Measurements from ENCODE around the gene RNF166. TPM values are rescaled to one million over a fixed set of nuclear protein-coding genes. Genes with fewer than 3 reads are reported as not detected.

The RNF166 gene
- total and polyA plus RNA-seq, 5 experiments from 2014 or later, result 79.4 to 230 (median 104) TPM

GRCh38 chr16:88737298-88738150, 31.3 kb upstream of the RNF166 start:
- H3K27me3 Mint-ChIP-seq, result no peaks in the 10 kb centered on the region
- ATAC-seq (peak; percentile 93 to 98), DNase-seq (peak; percentile 56 to 90 (median 72))
- no peak overlapping the region for H3K4me3 Mint-ChIP-seq
- no peaks in the 10 kb centered on the region for H3K9me3 Mint-ChIP-seq
- peaks cover 0 to 2% (median 0%) of the 10 kb centered on the region in 3 donors for H3K36me3 Mint-ChIP-seq
- POLR2A ChIA-PET, result interaction anchor here (0.5 to 5.5 kb wide), 19 partner anchors 8 to 480 kb away, joined by 3 to 56 read pairs (median 5); partner anchors contain the start of genes APRT, GALNS, PIEZO1 and TRAPPC2L
- peaks cover 0 to 3% (median under 1%) of the 10 kb centered on the region in 4 donors for H3K4me1 Mint-ChIP-seq
- H3K27ac Mint-ChIP-seq, result no peak overlapping the region

- ATAC-seq, result no peak
- POLR2A ChIA-PET, result interaction anchor here (1.1 to 5.5 kb wide), 10 partner anchors 9 to 481 kb away, joined by 3 to 56 read pairs (median 6); partner anchors contain the start of genes APRT, PIEZO1 and ZNF778
- peaks cover 0 to 5% (median under 1%) of the 10 kb centered on the region in 4 donors for H3K4me1 Mint-ChIP-seq
- H3K27me3 Mint-ChIP-seq, result no peaks in the 10 kb centered on the region
- no peaks in the 10 kb centered on the region for H3K9me3 Mint-ChIP-seq
- H3K36me3 Mint-ChIP-seq, result peaks cover 0 to 2% (median 0%) of the 10 kb centered on the region in 3 donors
- no peak for DNase-seq
- no peak overlapping the region for H3K4me3 Mint-ChIP-seq
- H3K27ac Mint-ChIP-seq, result no peak overlapping the region
Observed at GRCh38 chr16:88736496-88736895, 30.3 kb upstream of the RNF166 start.

GRCh38 chr16:88736088-88736487, 29.9 kb upstream of the RNF166 start:
- DNase-seq (no peak), ATAC-seq (no peak)
- Mint-ChIP-seq H3K36me3 (peaks cover 0 to 6% (median 0%) of the 10 kb centered on the region in 3 donors), H3K27me3 (no peaks in the 10 kb centered on the region), H3K27ac (no peak overlapping the region), H3K4me1 (peaks cover 0 to 10% (median 3%) of the 10 kb centered on the region in 4 donors), H3K9me3 (no peaks in the 10 kb centered on the region), H3K4me3 (no peak overlapping the region)
- POLR2A ChIA-PET, result interaction anchor here (1.1 to 5.5 kb wide), 5 partner anchors 9 to 122 kb away, joined by 3 to 56 read pairs (median 11); partner anchors contain the start of gene PIEZO1

GRCh38 chr16:88735616-88736015, 29.4 kb upstream of the RNF166 start:
- Mint-ChIP-seq H3K9me3 (no peaks in the 10 kb centered on the region), H3K27me3 (no peaks in the 10 kb centered on the region), H3K27ac (no peak overlapping the region), H3K4me3 (no peak overlapping the region), H3K36me3 (peaks cover 0 to 8% (median 0%) of the 10 kb centered on the region in 3 donors), H3K4me1 (peaks cover 0 to 11% (median 3%) of the 10 kb centered on the region in 4 donors)
- DNase-seq (no peak), ATAC-seq (no peak)
- POLR2A ChIA-PET, result interaction anchor here (0.6 to 5.5 kb wide), 4 partner anchors 10 to 57 kb away, joined by 3 to 56 read pairs (median 3); partner anchors contain the start of gene PIEZO1

GRCh38 chr16:88735121-88735520, 28.9 kb upstream of the RNF166 start:
- Mint-ChIP-seq H3K27me3 (no peaks in the 10 kb centered on the region), H3K4me3 (no peak overlapping the region), H3K27ac (no peak overlapping the region), H3K36me3 (peaks cover 0 to 7% (median 0%) of the 10 kb centered on the region in 3 donors), H3K4me1 (peaks cover 0 to 11% (median 3%) of the 10 kb centered on the region in 4 donors), H3K9me3 (no peaks in the 10 kb centered on the region)
- ATAC-seq, result no peak
- no peak for DNase-seq
- POLR2A ChIA-PET, result interaction anchor here (0.6 to 5.5 kb wide), 4 partner anchors 29 to 58 kb away, joined by 3 to 56 read pairs (median 3); partner anchors contain the start of gene PIEZO1

GRCh38 chr16:88734361-88734728, 28.1 kb upstream of the RNF166 start:
- Mint-ChIP-seq H3K27ac (no peak overlapping the region), H3K4me3 (no peak overlapping the region), H3K9me3 (no peaks in the 10 kb centered on the region), H3K27me3 (no peaks in the 10 kb centered on the region), H3K4me1 (peaks cover 0 to 11% (median 3%) of the 10 kb centered on the region in 4 donors), H3K36me3 (peaks cover 0 to 7% (median 0%) of the 10 kb centered on the region in 3 donors)
- DNase-seq (no peak), ATAC-seq (no peak)
- POLR2A ChIA-PET, result interaction anchor here (5.5 kb wide), 1 partner anchor 49 kb away, joined by 56 read pairs; the partner anchor contains the start of gene PIEZO1

- POLR2A ChIA-PET, result interaction anchor here (5.5 kb wide), 1 partner anchor 49 kb away, joined by 56 read pairs; the partner anchor contains the start of gene PIEZO1
- no peak overlapping the region for H3K27ac Mint-ChIP-seq
- DNase-seq, result no peak
- peaks cover 0 to 7% (median 0%) of the 10 kb centered on the region in 3 donors for H3K36me3 Mint-ChIP-seq
- H3K9me3 Mint-ChIP-seq, result no peaks in the 10 kb centered on the region
- peaks cover 0 to 11% (median 3%) of the 10 kb centered on the region in 4 donors for H3K4me1 Mint-ChIP-seq
- ATAC-seq, result no peak
- H3K27me3 Mint-ChIP-seq, result no peaks in the 10 kb centered on the region
- no peak overlapping the region for H3K4me3 Mint-ChIP-seq
Observed at GRCh38 chr16:88733630-88734360, 27.6 kb upstream of the RNF166 start.

- Mint-ChIP-seq H3K4me1 (peaks cover 0 to 11% (median 3%) of the 10 kb centered on the region in 4 donors), H3K27me3 (no peaks in the 10 kb centered on the region), H3K4me3 (no peak overlapping the region), H3K36me3 (peaks cover 0 to 7% (median 0%) of the 10 kb centered on the region in 3 donors), H3K27ac (no peak overlapping the region), H3K9me3 (no peaks in the 10 kb centered on the region)
- POLR2A ChIA-PET, result no interaction called here
- ATAC-seq, result no peak
- no peak for DNase-seq
Observed at GRCh38 chr16:88732961-88733294, 26.7 kb upstream of the RNF166 start.

GRCh38 chr16:88732172-88732960, 26.2 kb upstream of the RNF166 start:
- Mint-ChIP-seq H3K9me3 (no peaks in the 10 kb centered on the region), H3K27ac (no peak overlapping the region), H3K4me1 (peaks cover 0 to 7% (median 3%) of the 10 kb centered on the region in 4 donors), H3K27me3 (no peaks in the 10 kb centered on the region), H3K4me3 (no peak overlapping the region), H3K36me3 (peaks cover 0 to 7% (median 0%) of the 10 kb centered on the region in 3 donors)
- POLR2A ChIA-PET, result no interaction called here
- ATAC-seq (no peak), DNase-seq (no peak)

GRCh38 chr16:88731699-88732098, 25.5 kb upstream of the RNF166 start:
- no peak overlapping the region for H3K4me3 Mint-ChIP-seq
- DNase-seq (peak in 1 of 10 donors; percentile 34), ATAC-seq (no peak)
- H3K27me3 Mint-ChIP-seq, result no peaks in the 10 kb centered on the region
- peak overlapping the region in 1 of 10 donors; percentile 74 for H3K27ac Mint-ChIP-seq
- no peaks in the 10 kb centered on the region for H3K9me3 Mint-ChIP-seq
- peaks cover 0 to 7% (median 3%) of the 10 kb centered on the region in 4 donors for H3K4me1 Mint-ChIP-seq
- POLR2A ChIA-PET, result no interaction called here
- H3K36me3 Mint-ChIP-seq, result peaks cover 0 to 7% (median under 1%) of the 10 kb centered on the region in 3 donors

GRCh38 chr16:88730632-88731607, 24.7 kb upstream of the RNF166 start:
- peaks cover 0 to 12% (median 2%) of the 10 kb centered on the region in 3 donors for H3K36me3 Mint-ChIP-seq
- ATAC-seq, result no peak
- H3K27me3 Mint-ChIP-seq, result no peaks in the 10 kb centered on the region
- H3K9me3 Mint-ChIP-seq, result no peaks in the 10 kb centered on the region
- DNase-seq, result no peak
- POLR2A ChIA-PET, result no interaction called here
- no peak overlapping the region for H3K4me3 Mint-ChIP-seq
- H3K4me1 Mint-ChIP-seq, result peaks cover 0 to 7% (median 4%) of the 10 kb centered on the region in 4 donors
- H3K27ac Mint-ChIP-seq, result peak overlapping the region in 3 of 10 donors; percentile 36 to 74 (median 43)

All from naive thymus-derived CD8-positive, alpha-beta T cell (primary cell).